AG04449 (cell line): Measurements from ENCODE around the gene NGDN.

Experiments
- CTCF ChIA-PET: fragments of 350-600 bp; formaldehyde crosslinking; extraction: SDS; loops from one replicate; lab custom pipeline; 2021; ENCODE audit warnings: antibody characterized with exemption; lab: Yijun Ruan, JAX
- POLR2A ChIA-PET: fragments of 400-600, 350-600 bp; formaldehyde crosslinking; extraction: SDS; loops from one replicate; lab custom pipeline; 2020; ENCODE audit warnings: antibody characterized with exemption, inconsistent platforms; lab: Yijun Ruan, JAX
- DNase-seq: peaks from one replicate; pipeline ENCODE4 v3.0.0-alpha.2; 2010; ENCODE audit warnings: low read depth, low spot score
- H3K4me3 ChIP-seq: 2 replicates; pipeline ENCODE4 v1.5.1; 2011; ENCODE audit warnings: low read depth, mild to moderate bottlenecking, control low read depth, low read length
- TF ChIP-seq, protein P1 (sequence below): IDR thresholded peaks from one replicate; pipeline ENCODE4 v1.5.1; 2011; ENCODE audit warnings: mild to moderate bottlenecking, moderate library complexity, low read length, control low read depth, inconsistent platforms; ENCODE audit not compliant: insufficient read depth; ENCODE audit errors: missing control alignments

Gene NGDN

GRCh38 chr14:23438101-23438971 is 31.2 kb upstream of the NGDN start:
- DNase-seq = no peak
- H3K4me3 ChIP-seq = no peak overlapping the region
- ChIA-PET CTCF (interaction anchor here (1.0 to 1.8 kb wide), 3 partner anchors 11 to 58 kb away, joined by 3 to 7 read pairs (median 3); no protein-coding TSS in a partner anchor), POLR2A (no interaction called here)
- TF ChIP-seq, protein P1, sequence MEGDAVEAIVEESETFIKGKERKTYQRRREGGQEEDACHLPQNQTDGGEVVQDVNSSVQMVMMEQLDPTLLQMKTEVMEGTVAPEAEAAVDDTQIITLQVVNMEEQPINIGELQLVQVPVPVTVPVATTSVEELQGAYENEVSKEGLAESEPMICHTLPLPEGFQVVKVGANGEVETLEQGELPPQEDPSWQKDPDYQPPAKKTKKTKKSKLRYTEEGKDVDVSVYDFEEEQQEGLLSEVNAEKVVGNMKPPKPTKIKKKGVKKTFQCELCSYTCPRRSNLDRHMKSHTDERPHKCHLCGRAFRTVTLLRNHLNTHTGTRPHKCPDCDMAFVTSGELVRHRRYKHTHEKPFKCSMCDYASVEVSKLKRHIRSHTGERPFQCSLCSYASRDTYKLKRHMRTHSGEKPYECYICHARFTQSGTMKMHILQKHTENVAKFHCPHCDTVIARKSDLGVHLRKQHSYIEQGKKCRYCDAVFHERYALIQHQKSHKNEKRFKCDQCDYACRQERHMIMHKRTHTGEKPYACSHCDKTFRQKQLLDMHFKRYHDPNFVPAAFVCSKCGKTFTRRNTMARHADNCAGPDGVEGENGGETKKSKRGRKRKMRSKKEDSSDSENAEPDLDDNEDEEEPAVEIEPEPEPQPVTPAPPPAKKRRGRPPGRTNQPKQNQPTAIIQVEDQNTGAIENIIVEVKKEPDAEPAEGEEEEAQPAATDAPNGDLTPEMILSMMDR = no peak

GRCh38 chr14:23439107-23439835 is 30.2 kb upstream of the NGDN start:
- TF ChIP-seq, protein P1 = no peak
- H3K4me3 ChIP-seq = no peak overlapping the region
- ChIA-PET POLR2A (no interaction called here), CTCF (interaction anchor here (1.0 to 1.8 kb wide), 4 partner anchors 10 to 59 kb away, joined by 3 to 7 read pairs (median 3); no protein-coding TSS in a partner anchor)
- no peak for DNase-seq

GRCh38 chr14:23441076-23441475 is 28.4 kb upstream of the NGDN start:
- no peak overlapping the region for H3K4me3 ChIP-seq
- TF ChIP-seq, protein P1 = no peak
- CTCF ChIA-PET = no interaction called here
- no peak for DNase-seq
- POLR2A ChIA-PET = interaction anchor here (0.6 kb wide), 1 partner anchor 102 kb away, joined by 3 read pairs; no protein-coding TSS in a partner anchor

DNA sequence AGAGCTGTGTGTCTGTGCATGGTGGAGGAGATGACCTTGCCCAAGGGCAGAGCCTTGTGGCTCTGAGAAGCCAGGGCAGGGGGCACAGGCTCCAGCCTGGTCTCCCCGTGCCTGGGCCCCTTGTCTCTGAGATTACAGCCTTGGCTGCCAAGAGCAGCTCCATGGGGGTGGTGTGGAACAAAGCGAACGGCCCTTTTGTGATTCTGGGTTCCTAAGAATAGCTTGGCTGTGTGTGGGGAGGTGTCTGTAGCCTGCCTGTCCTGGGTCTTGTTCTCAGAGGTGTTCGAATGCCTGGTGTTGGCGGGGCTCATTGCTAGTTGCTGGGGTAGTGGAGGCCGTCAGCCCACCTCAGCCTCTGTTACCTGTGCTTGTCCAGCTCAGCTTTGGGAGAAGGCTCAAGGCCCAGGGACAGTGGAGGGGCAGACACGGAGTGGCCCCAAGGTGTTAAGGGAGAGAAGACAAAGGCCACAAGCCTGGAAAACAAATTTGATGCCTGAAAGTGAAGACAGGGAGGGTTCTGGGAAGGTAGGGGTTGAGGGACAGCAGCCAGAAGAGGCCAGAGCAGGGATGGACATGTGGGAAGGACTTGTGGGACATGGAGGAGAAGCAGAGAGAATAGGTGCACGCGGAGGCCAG is 26.7 kb upstream of the NGDN start:
- no peak overlapping the region for H3K4me3 ChIP-seq
- POLR2A ChIA-PET = no interaction called here
- no peak for DNase-seq
- CTCF ChIA-PET = interaction anchor here (1.2 to 1.4 kb wide), 2 partner anchors 14 to 63 kb away, joined by 3 read pairs; no protein-coding TSS in a partner anchor
- TF ChIP-seq, protein P1 = no peak

GRCh38 chr14:23443411-23443812 is 26.1 kb upstream of the NGDN start:
- TF ChIP-seq, protein P1 = no peak
- ChIA-PET CTCF (interaction anchor here (1.2 kb wide), 1 partner anchor 63 kb away, joined by 3 read pairs; no protein-coding TSS in a partner anchor), POLR2A (no interaction called here)
- DNase-seq = no peak
- H3K4me3 ChIP-seq = no peak overlapping the region

GRCh38 chr14:23443881-23444280 is 25.6 kb upstream of the NGDN start:
- TF ChIP-seq, protein P1 = no peak

More at GRCh38 chr14:23443881-23444280, 25.6 kb upstream of the NGDN start:
- ChIA-PET CTCF (interaction anchor here (0.8 to 1.4 kb wide), 3 partner anchors 21 to 64 kb away, joined by 3 read pairs; no protein-coding TSS in a partner anchor), POLR2A (no interaction called here)
- no peak overlapping the region for H3K4me3 ChIP-seq
- DNase-seq = no peak
